Ishikawa (cell line): Measurements from ENCODE around the gene ZNF669.

Experiments
- CREB1 ChIP-seq: IDR thresholded peaks from 2 replicates; pipeline ENCODE4 v1.6.1; 2012; ENCODE audit warnings: low read depth
- EP300 ChIP-seq: IDR thresholded peaks from 2 replicates; pipeline ENCODE4 v1.6.1; 2012; ENCODE audit warnings: borderline replicate concordance
- FOXM1 ChIP-seq: IDR thresholded peaks from 2 replicates; pipeline ENCODE4 v1.6.1; 2012; ENCODE audit warnings: low read depth, borderline replicate concordance
- NFIC ChIP-seq: IDR thresholded peaks from 2 replicates; pipeline ENCODE4 v1.6.1; 2012
- RAD21 ChIP-seq: IDR thresholded peaks from 2 replicates; pipeline ENCODE4 v1.6.1; 2012; ENCODE audit warnings: low read depth
- REST ChIP-seq: IDR thresholded peaks from 2 replicates; pipeline ENCODE4 v1.6.1; 2012; ENCODE audit warnings: low read depth, mild to moderate bottlenecking
- TAF1 ChIP-seq: IDR thresholded peaks from 2 replicates; pipeline ENCODE4 v1.6.1; 2012; ENCODE audit warnings: low read depth, mild to moderate bottlenecking
- TF ChIP-seq, protein P1 (sequence below): IDR thresholded peaks from 2 replicates; pipeline ENCODE4 v1.6.1; 2012

DNA sequence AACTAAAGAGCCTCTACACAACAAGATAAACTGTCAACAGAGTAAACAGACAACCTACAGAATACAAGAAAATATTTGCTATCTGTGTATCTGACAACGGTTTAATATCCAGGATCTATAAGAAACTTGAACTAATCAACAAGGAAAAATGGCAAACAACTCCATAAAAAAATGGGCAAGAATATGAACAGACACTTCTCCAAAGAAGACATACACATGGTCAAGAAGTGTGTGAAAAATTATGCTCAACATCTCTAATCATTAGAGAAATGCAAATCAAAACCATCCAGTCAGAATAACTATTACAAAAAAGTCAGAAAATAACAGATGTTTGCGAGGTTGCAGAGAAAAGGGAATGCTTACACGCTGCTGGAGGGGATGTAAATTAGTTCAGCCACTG, 33.5 kb downstream of the ZNF669 start:
- no peak for TF ChIP-seq REST
- no peak for TF ChIP-seq EP300
- TF ChIP-seq, protein P1, sequence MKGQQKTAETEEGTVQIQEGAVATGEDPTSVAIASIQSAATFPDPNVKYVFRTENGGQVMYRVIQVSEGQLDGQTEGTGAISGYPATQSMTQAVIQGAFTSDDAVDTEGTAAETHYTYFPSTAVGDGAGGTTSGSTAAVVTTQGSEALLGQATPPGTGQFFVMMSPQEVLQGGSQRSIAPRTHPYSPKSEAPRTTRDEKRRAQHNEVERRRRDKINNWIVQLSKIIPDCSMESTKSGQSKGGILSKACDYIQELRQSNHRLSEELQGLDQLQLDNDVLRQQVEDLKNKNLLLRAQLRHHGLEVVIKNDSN, result no peak
- no peak for TF ChIP-seq FOXM1
- no peak for TF ChIP-seq RAD21
- no peak for TF ChIP-seq NFIC
- no peak for TF ChIP-seq TAF1
- no peak for TF ChIP-seq CREB1
